ENCODE measurements around the gene ZNF70. TPM values are rescaled to one million over a fixed set of nuclear protein-coding genes. Genes with fewer than 3 reads are reported as not detected.

The ZNF70 gene
- total RNA-seq, 2 experiments from 2014 or later, result 2.9 to 3.0 TPM

- ATAC-seq (no peak), DNase-seq (no peak)
- H3K9me3 Mint-ChIP-seq (ENCODE audit: low read depth), result no peaks in the 10 kb centered on the region
- H3K4me3 Mint-ChIP-seq, result no peak overlapping the region
- H3K27ac Mint-ChIP-seq, result no peak overlapping the region
- CTCF ChIA-PET, result interaction anchor here (0.9 to 2.0 kb wide), 8 partner anchors 11 to 83 kb away, joined by 3 to 13 read pairs (median 4); partner anchors contain the start of gene SLC2A11
- H3K27me3 Mint-ChIP-seq, result peaks cover 7% of the 10 kb centered on the region
- peaks cover 18% of the 10 kb centered on the region for H3K4me1 Mint-ChIP-seq
- H3K36me3 Mint-ChIP-seq, result no peaks in the 10 kb centered on the region
Observed at GRCh38 chr22:23774922-23775436, 24.1 kb upstream of the ZNF70 start.

- peaks cover 21% of the 10 kb centered on the region for H3K4me1 Mint-ChIP-seq
- CTCF ChIA-PET, result interaction anchor here (1.0 to 8.8 kb wide), 7 partner anchors 10 to 83 kb away, joined by 3 to 95 read pairs (median 5); partner anchors contain the start of gene SLC2A11
- ATAC-seq (no peak), DNase-seq (no peak)
- no peaks in the 10 kb centered on the region for H3K36me3 Mint-ChIP-seq
- H3K4me3 Mint-ChIP-seq, result no peak overlapping the region
- no peaks in the 10 kb centered on the region for H3K9me3 Mint-ChIP-seq (ENCODE audit: low read depth)
- peaks cover 7% of the 10 kb centered on the region for H3K27me3 Mint-ChIP-seq
- no peak overlapping the region for H3K27ac Mint-ChIP-seq
Observed at GRCh38 chr22:23774114-23774921, 23.4 kb upstream of the ZNF70 start.

GRCh38 chr22:23773483-23774113 lies 22.7 kb upstream of the ZNF70 start:
- H3K4me1 Mint-ChIP-seq, result peaks cover 21% of the 10 kb centered on the region
- H3K4me3 Mint-ChIP-seq, result peak overlapping the region; percentile 1
- no peak overlapping the region for H3K27ac Mint-ChIP-seq
- ATAC-seq, result no peak
- no peaks in the 10 kb centered on the region for H3K9me3 Mint-ChIP-seq (ENCODE audit: low read depth)
- CTCF ChIA-PET, result interaction anchor here (1.0 to 8.8 kb wide), 2 partner anchors 14 to 76 kb away, joined by 3 to 95 read pairs; no protein-coding TSS in a partner anchor
- peaks cover 7% of the 10 kb centered on the region for H3K27me3 Mint-ChIP-seq
- no peaks in the 10 kb centered on the region for H3K36me3 Mint-ChIP-seq
- no peak for DNase-seq

GRCh38 chr22:23772649-23773473 lies 21.9 kb upstream of the ZNF70 start, which contains the start of gene MMP11:
MMP11 (plus strand) TSS chr22:23772849; CDS start chr22:23772871, 22 bp downstream.
- DNase-seq (peak; percentile 65), ATAC-seq (peak; percentile 59)
- Mint-ChIP-seq H3K9me3 (ENCODE audit: low read depth) (no peaks in the 10 kb centered on the region), H3K36me3 (no peaks in the 10 kb centered on the region), H3K27me3 (peaks cover 7% of the 10 kb centered on the region), H3K4me1 (peaks cover 21% of the 10 kb centered on the region), H3K27ac (no peak within 1 kb of the TSS), H3K4me3 (peak within 1 kb of the TSS; percentile 57)
- CTCF ChIA-PET, result interaction anchor here (1.1 to 8.8 kb wide), 2 partner anchors 77 to 146 kb away, joined by 3 to 95 read pairs; no protein-coding TSS in a partner anchor

GRCh38 chr22:23772315-23772648 lies 21.4 kb upstream of the ZNF70 start:
- DNase-seq, result no peak
- H3K4me1 Mint-ChIP-seq, result peaks cover 21% of the 10 kb centered on the region

GRCh38 chr22:23769321-23769965 lies 18.5 kb upstream of the ZNF70 start:
- DNase-seq (no peak), ATAC-seq (no peak)
- Mint-ChIP-seq H3K27ac (no peak overlapping the region), H3K9me3 (ENCODE audit: low read depth) (no peaks in the 10 kb centered on the region), H3K27me3 (peaks cover 7% of the 10 kb centered on the region), H3K4me3 (peak overlapping the region; percentile 20), H3K4me1 (peaks cover 43% of the 10 kb centered on the region), H3K36me3 (peaks cover 3% of the 10 kb centered on the region)
- CTCF ChIA-PET, result interaction anchor here (0.9 to 8.8 kb wide), 6 partner anchors 51 to 93 kb away, joined by 3 to 95 read pairs (median 6); partner anchors contain the start of gene SLC2A11

More at GRCh38 chr22:23772315-23772648, 21.4 kb upstream of the ZNF70 start:
- CTCF ChIA-PET, result interaction anchor here (1.1 to 8.8 kb wide), 2 partner anchors 78 to 145 kb away, joined by 3 to 95 read pairs; no protein-coding TSS in a partner anchor
- H3K9me3 Mint-ChIP-seq (ENCODE audit: low read depth), result no peaks in the 10 kb centered on the region
- H3K27me3 Mint-ChIP-seq, result peaks cover 7% of the 10 kb centered on the region
- ATAC-seq, result no peak
- H3K4me3 Mint-ChIP-seq, result peak overlapping the region; percentile 57
- H3K36me3 Mint-ChIP-seq, result no peaks in the 10 kb centered on the region
- H3K27ac Mint-ChIP-seq, result no peak overlapping the region

GRCh38 chr22:23767673-23768548 lies 17.0 kb upstream of the ZNF70 start, which contains the start of gene CHCHD10:
CHCHD10 (minus strand) TSS chr22:23767972; CDS start chr22:23767874, 98 bp downstream.
- peak; percentile 71 for ATAC-seq
- H3K27me3 Mint-ChIP-seq, result no peaks in the 10 kb centered on the region
- H3K4me1 Mint-ChIP-seq, result peaks cover 53% of the 10 kb centered on the region
- peaks cover 3% of the 10 kb centered on the region for H3K36me3 Mint-ChIP-seq
- H3K9me3 Mint-ChIP-seq (ENCODE audit: low read depth), result no peaks in the 10 kb centered on the region
- peak within 1 kb of the TSS; percentile 75 for H3K27ac Mint-ChIP-seq
- CTCF ChIA-PET, result interaction anchor here (0.5 to 8.8 kb wide), 16 partner anchors 10 to 273 kb away, joined by 3 to 95 read pairs (median 4); partner anchors contain the start of genes SLC2A11 and ZNF70
- peak within 1 kb of the TSS; percentile 75 for H3K4me3 Mint-ChIP-seq
- DNase-seq, result peak; percentile 85

GRCh38 chr22:23767303-23767672 lies 16.4 kb upstream of the ZNF70 start:
- peak; percentile 6 for ATAC-seq
- peak overlapping the region; percentile 73 for H3K27ac Mint-ChIP-seq

GRCh38 chr22:23764899-23765881 lies 14.3 kb upstream of the ZNF70 start:
- CTCF ChIA-PET, result interaction anchor here (0.9 to 8.8 kb wide), 10 partner anchors 10 to 174 kb away, joined by 3 to 95 read pairs (median 5); partner anchors contain the start of gene ZNF70
- Mint-ChIP-seq H3K36me3 (peaks cover 3% of the 10 kb centered on the region), H3K27me3 (no peaks in the 10 kb centered on the region), H3K9me3 (ENCODE audit: low read depth) (no peaks in the 10 kb centered on the region), H3K4me1 (peaks cover 46% of the 10 kb centered on the region), H3K4me3 (no peak overlapping the region), H3K27ac (peak overlapping the region; percentile 61)
- ATAC-seq (no peak), DNase-seq (no peak)

More at GRCh38 chr22:23767303-23767672, 16.4 kb upstream of the ZNF70 start:
- Mint-ChIP-seq H3K27me3 (no peaks in the 10 kb centered on the region), H3K4me3 (peak overlapping the region; percentile 75), H3K4me1 (peaks cover 57% of the 10 kb centered on the region), H3K9me3 (ENCODE audit: low read depth) (no peaks in the 10 kb centered on the region), H3K36me3 (peaks cover 3% of the 10 kb centered on the region)
- CTCF ChIA-PET, result interaction anchor here (0.5 to 8.8 kb wide), 18 partner anchors 12 to 177 kb away, joined by 3 to 95 read pairs (median 5); partner anchors contain the start of genes SLC2A11 and ZNF70
- no peak for DNase-seq

GRCh38 chr22:23763954-23764353 lies 13.0 kb upstream of the ZNF70 start:
- peaks cover 43% of the 10 kb centered on the region for H3K4me1 Mint-ChIP-seq

More at GRCh38 chr22:23763954-23764353, 13.0 kb upstream of the ZNF70 start:
- Mint-ChIP-seq H3K4me3 (peak overlapping the region; percentile 47), H3K27ac (peak overlapping the region; percentile 83), H3K9me3 (ENCODE audit: low read depth) (no peaks in the 10 kb centered on the region), H3K27me3 (no peaks in the 10 kb centered on the region), H3K36me3 (peaks cover 3% of the 10 kb centered on the region)
- CTCF ChIA-PET, result interaction anchor here (1.1 to 1.8 kb wide), 6 partner anchors 11 to 130 kb away, joined by 3 to 5 read pairs (median 4); partner anchors contain the start of genes MIF and SLC2A11
- ATAC-seq (no peak), DNase-seq (no peak)
